Activated CD4-positive, alpha-beta T cell treated with anti-CD3 and anti-CD28 coated beads for 24 hours (primary cell): ENCODE measurements around the gene UTS2R.
"Not testable (repeated sequence)": the region's sequence is repeated elsewhere in the genome, so short reads cannot be mapped to it uniquely, and the experiment has no call there.

Experiments used
- DNase-seq, 2 donors: peaks; one replicate each; pipeline ENCODE4 v3.0.0-alpha.2; 2020; ENCODE audit warnings: low read depth in 2 of 2

Gene UTS2R

GRCh38 chr17:82375359-82376041, 3.9 kb downstream of the UTS2R start:
- DNase-seq: no peak

DNA sequence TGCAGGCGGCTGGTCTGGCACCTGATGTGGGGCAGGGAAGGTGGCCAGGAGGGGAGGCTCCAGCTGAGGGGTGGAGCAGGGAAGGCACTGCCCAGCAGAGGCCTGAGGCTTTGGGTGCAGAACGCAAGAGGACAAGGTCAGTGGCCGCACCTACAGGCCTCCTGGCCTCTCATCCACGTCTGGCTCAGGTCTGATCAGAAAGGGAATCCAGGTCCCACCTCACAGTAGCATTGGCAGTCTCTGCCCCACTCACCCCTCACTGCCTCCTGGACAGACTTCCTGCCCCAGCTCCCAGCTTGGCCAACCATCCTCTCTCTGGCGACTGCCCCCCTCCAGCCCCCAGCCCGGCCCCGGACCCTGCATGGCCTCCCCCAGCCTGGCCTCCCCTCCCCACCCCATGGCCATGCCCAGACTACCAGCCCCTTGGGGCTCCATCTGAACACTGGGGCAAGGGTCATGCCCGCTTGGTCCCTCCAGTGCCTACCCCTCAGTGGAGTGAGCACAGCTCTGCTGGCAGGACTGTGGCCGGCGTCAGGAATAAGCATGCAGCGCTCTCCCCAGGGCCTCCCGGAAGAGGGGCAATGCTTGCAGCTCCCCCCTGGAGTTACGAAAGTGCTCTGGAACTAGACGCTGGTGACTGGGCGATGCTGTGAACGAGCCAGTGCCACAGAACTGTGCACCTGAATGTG, 4.6 kb downstream of the UTS2R start:
- no peak for DNase-seq

DNA sequence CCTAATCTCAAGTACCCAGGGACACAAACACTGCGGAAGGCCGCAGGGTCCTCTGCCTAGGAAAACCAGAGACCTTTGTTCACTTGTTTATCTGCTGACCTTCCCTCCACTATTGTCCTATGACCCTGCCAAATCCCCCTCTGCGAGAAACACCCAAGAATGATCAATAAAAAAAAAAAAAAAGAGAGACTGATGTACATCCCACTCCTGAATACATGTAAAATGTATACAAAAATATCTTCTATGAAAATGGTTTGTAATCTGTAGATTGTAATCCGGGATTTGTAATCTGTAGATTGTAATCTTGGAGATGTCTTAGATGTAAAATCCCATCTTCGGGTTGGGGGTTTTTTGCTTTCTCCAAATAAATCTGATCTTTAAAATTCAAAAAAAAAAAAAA, 5.7 kb downstream of the UTS2R start:
- DNase-seq: not testable (repeated sequence)

GRCh38 chr17:82377924-82378740, 6.6 kb downstream of the UTS2R start:
- no peak for DNase-seq

DNA sequence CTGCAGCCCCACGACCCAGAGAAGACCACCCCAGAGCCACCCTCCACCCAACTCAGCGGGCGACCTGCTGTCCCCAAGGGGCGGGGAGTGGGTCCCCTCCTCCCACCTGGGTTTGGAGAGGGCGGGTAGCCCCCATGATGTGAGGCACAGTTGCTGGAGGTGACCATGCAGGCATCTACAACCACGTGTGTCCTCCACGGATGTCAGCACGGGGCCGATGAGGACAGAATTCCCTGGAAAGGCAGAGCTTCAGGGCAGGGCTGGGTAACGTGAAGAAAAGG, 7.1 kb downstream of the UTS2R start:
- no peak for DNase-seq

DNA sequence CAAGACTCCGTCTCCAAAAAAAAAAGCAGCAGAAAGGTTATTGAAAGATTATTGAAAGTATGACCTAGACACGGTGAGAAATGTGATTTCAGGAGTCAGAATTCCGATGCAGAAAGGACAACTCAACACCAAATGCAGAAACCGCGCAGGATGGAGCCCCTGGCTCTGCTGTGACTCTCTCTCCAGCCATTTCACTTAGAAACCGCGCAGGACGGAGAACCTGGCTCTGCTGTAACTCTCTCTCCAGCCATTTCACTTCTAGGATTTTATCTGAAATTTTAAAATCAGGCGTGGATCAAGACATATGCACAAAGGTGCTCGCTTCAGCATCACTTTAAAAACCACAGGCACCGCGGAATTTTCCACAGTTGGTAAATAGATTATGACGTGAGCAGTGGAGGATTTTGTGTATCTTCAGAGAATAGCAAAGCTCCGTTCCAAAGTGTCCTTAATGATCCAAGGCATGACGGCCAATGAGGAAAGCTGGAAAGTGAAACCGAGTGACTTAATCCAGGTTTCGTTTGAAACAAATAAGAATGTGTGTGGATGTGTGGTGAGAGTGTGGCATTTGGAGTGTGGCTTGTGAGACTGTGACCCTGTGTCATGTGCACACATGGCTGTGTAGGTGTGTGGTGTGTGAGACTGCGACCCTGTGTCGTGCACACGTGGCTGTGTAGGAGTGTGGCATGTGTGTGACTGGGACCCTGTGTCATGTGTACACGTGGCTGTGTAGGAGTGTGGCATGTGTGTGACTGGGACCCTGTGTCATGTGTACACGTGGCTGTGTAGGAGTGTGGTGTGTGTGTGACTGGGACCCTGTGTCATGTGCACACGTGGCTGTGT, 9.5 kb downstream of the UTS2R start:
- DNase-seq: no peak

- not testable (repeated sequence) for DNase-seq
Measured at GRCh38 chr17:82381703-82382009, 10.1 kb downstream of the UTS2R start.

DNA sequence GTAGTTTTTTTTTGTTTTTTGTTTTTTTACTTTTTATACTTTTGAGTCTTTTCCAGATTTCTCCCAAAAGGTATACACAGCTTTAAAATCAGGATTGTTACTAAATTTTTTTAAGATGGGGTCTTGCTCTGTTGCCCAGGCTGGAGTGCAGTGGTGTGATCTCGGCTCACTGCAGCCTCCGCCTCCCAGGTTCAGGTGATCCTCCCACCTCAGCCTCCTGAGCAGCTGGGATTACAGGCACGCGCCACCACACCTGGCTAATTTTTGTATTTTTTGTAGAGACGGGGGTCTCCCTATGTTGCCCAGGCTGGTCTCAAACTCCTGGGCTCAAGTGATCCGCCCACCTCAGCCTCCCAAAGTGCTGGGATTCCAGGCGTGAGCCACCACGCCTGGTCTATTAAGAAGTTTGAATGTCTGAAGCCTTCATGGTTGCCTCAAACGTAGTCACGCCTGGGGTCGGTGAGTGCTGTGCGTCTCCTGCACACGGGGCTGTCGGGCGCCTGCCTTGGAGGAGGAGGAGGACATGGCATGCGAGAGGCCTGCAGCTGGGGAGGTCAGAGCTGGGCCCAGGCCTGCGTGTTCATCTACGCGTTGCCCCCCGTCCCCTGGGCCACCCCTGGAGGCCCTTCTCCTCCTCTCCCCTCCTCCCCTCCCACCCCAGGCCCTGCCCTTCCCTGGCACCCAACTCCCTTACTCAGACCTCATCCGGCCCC, 10.8 kb downstream of the UTS2R start:
- not testable (repeated sequence) for DNase-seq

- no peak for DNase-seq
Measured at GRCh38 chr17:82382933-82383255, 11.3 kb downstream of the UTS2R start.

DNA sequence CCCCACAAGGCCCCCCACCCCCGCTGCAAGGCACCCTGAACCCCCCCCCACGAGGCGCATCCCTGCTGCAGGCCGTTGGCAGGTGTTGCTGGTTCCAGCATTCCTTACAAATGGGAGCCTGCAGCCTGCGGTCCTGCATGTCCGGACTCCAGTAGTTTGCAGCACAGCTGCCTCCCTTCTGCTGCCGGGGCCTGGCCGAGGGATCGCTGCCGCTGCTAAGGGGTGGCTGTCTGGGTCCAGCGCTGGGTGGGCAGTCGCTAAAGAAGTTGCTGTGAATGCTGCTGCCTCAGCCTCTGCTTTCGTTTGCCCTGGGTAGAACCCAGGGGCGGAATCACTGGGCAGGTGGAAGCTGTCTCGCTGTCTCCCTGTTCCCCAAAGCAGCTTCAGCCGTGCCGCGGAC, 11.8 kb downstream of the UTS2R start:
- no peak for DNase-seq

GRCh38 chr17:82384051-82384729, 12.6 kb downstream of the UTS2R start:
- no peak for DNase-seq

GRCh38 chr17:82384730-82385481, 13.3 kb downstream of the UTS2R start:
- no peak for DNase-seq

DNA sequence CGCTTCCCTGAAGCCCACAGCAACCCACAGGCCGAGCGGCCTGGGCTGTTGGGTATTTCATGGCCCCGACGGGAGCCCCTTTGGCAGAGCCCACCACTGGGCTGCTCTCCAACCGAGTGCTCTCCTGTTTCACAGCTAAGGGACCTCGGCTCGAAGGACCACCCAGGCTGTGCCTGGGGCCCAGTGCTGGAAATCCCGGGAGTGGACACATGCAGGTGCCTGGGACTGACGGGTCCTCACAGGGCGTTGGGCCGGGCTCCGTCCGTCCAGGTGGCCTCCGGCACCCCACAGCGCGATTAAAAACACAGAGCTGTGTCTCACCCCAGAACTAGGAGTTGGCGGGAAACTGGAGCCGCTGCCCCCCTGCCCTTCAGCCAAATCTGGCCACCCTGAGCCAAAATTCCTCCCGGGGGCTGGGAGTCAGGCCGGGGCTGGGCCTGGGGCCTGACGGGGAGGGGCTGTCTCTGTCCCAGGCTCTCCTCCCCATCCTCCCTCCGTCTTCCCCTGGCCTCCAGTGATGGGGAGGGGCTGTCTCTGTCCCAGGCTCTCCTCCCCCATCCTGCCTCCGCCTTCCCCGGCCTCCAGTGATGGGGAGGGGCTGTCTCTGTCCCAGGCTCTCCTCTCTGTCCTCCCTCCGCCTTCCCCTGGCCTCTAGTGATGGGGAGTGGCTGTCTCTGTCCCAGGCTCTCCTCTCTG, 14.1 kb downstream of the UTS2R start:
- no peak for DNase-seq

DNA sequence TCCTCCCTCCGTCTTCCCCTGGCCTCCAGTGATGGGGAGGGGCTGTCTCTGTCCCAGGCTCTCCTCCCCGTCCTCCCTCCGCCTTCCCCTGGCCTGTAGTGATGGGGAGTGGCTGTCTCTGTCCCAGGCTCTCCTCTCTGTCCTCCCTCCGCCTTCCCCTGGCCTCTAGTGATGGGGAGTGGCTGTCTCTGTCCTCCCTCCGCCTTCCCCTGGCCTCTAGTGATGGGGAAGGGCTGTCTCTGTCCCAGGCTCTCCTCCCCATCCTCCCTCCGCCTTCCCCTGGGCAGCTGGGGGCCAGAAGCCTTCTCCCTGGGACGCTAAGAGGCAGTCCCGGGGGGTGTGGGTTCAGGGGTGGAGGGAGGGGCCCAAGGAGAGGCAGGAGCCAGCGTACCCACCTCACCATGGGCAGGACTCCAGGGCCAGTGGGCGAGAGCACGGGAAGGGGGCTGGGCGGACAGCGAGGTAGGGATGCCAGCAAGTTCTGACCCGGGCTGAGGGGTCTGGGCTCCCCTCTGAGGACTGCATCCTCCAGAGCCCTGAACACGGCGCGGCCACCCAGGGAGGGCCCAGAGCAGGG, 14.8 kb downstream of the UTS2R start:
- DNase-seq: no peak

DNA sequence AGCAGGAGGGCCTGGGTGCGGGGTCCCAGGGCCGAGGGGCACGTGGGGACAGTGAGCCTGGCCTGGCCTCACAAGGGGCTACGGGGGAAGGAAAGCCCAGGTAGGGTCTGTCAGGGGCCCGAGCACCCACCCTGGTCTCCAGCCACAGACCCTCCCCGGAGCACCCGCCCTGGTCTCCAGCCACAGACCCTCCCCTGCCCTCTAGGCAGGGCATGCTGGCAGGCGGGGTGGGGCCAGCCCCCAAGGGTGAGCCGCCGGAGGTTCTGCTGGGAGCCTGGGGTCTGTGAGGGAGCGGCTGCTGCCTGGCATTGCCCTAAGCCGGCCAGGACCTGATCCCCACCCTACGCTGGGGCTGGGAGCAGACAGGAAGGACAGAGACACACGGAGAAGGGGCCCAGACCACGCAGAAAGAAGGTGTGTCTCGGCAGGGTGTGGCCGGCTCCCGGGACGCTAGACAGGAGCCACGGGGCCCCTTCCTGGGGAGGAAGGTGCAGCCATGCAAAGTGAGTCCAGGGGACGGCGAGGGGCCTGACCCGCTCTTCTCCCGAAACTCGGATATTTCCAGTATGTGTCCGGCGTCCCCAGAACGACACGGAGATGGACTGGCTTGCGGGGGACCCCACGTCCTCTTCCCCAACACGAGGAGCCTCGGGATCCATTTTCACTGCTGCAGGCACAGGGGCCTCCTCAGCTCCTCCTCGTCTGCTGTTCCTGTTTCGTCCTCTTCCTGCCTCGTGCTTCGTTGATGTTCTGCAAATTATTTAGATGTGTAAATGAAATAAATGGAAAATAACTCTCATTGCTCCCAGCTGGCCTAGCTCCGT, 15.5 kb downstream of the UTS2R start:
- no peak for DNase-seq

- DNase-seq: no peak
Measured at GRCh38 chr17:82387705-82388106, 16.1 kb downstream of the UTS2R start.

- no peak for DNase-seq
Measured at GRCh38 chr17:82388223-82388921, 16.8 kb downstream of the UTS2R start.

DNA sequence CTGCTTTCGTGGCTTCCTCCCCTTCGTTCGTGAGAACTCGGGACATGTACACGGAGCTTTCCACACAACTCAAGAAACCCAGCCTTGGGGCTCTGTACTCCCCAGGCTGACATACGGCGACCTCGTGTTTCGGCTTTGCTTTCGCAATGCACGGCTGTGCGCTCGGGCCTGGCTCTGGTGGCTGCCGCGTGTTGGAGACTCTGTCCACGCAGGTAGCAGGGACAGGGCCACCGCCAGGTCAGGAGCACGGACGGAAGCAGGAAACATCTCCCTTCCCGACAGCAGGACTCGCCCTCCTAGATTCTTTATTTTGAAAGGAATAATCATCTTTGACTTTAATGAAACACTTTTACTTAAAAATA, 17.3 kb downstream of the UTS2R start:
- no peak for DNase-seq
